ENCODE measurements around the gene UGT1A3. TPM values are rescaled to one million over a fixed set of nuclear protein-coding genes. Genes with fewer than 3 reads are reported as not detected.

The UGT1A3 gene
- total RNA-seq, 4 donors from 2014 or later, result 2.6 to 3.2 (median 2.6) TPM; not detected in 1

- TF ChIP-seq CTCF (IDR thresholded peaks at IDR 0.05) (no peak), EP300 (IDR thresholded peaks at IDR 0.05; ENCODE audit: low read depth) (no peak), POLR2AphosphoS5 (IDR thresholded peaks at IDR 0.05) (no peak), POLR2A (IDR thresholded peaks at IDR 0.05) (no peak)
- intact Hi-C loops (cut with DNase I; ENCODE audit: low total_unique reads), result no loop called here
- H3K9me3 ChIP-seq, result no peaks in the 10 kb centered on the region
- no peak overlapping the region for H3K4me3 ChIP-seq
- H3K27me3 ChIP-seq, result no peaks in the 10 kb centered on the region
- no peak for DNase-seq
- H3K27ac ChIP-seq, result no peak overlapping the region
- peaks cover 0 to 11% (median 6%) of the 10 kb centered on the region in 4 donors for H3K4me1 ChIP-seq
- 69% methylated on average over 3 of the region's 3 CpGs for WGBS, 2 donors (ENCODE audit: low coverage in 1 of 2)
- H3K36me3 ChIP-seq, result no peaks in the 10 kb centered on the region
- in situ Hi-C loops (cut with MboI; ENCODE audit: low pct_ligation_motif_present in 1 of 4, low pct_unique_long_range_greater_than_20kb in 1 of 4, low sequenced_read_pairs in 3 of 4), result loop anchor here in 1 of 4 donors (25.0 kb wide), 1 partner anchor 240 kb away; no protein-coding TSS in a partner anchor
These were observed 26.6 kb upstream of the UGT1A3 start for GRCh38 chr2:233702238-233702637.

GRCh38 chr2:233705911-233706506, 22.8 kb upstream of the UGT1A3 start:
- DNase-seq, result peak; percentile 52
- H3K27me3 ChIP-seq, result no peaks in the 10 kb centered on the region
- H3K36me3 ChIP-seq, result no peaks in the 10 kb centered on the region
- H3K4me3 ChIP-seq, result no peak overlapping the region
- 53 to 67% methylated on average over 3 to 4 of the region's 4 CpGs for WGBS, 2 donors (ENCODE audit: low coverage in 1 of 2)
- TF ChIP-seq CTCF (IDR thresholded peaks at IDR 0.05) (no peak), POLR2A (IDR thresholded peaks at IDR 0.05) (no peak), POLR2AphosphoS5 (IDR thresholded peaks at IDR 0.05) (no peak), EP300 (IDR thresholded peaks at IDR 0.05; ENCODE audit: low read depth) (no peak)
- H3K27ac ChIP-seq, result no peak overlapping the region
- no peaks in the 10 kb centered on the region for H3K9me3 ChIP-seq
- in situ Hi-C loops (cut with MboI; ENCODE audit: low pct_ligation_motif_present in 1 of 4, low pct_unique_long_range_greater_than_20kb in 1 of 4, low sequenced_read_pairs in 3 of 4) (loop anchor here in 1 of 4 donors (25.0 kb wide), 1 partner anchor 244 kb away; no protein-coding TSS in a partner anchor), intact Hi-C loops (cut with DNase I; ENCODE audit: low total_unique reads) (no loop called here)
- H3K4me1 ChIP-seq, result peaks cover 0 to 6% (median 2%) of the 10 kb centered on the region in 4 donors

- DNase-seq, result no peak
- Histone ChIP-seq H3K4me3 (no peak overlapping the region), H3K4me1 (peaks cover 0 to 8% (median 4%) of the 10 kb centered on the region in 4 donors), H3K36me3 (no peaks in the 10 kb centered on the region), H3K27ac (no peak overlapping the region), H3K9me3 (no peaks in the 10 kb centered on the region), H3K27me3 (no peaks in the 10 kb centered on the region)
- 39 to 40% methylated on average over 1 of the region's 1 CpG for WGBS, 2 donors (ENCODE audit: low coverage in 1 of 2)
- no peak for TF ChIP-seq EP300 (IDR thresholded peaks at IDR 0.05; ENCODE audit: low read depth)
- in situ Hi-C loops (cut with MboI; ENCODE audit: low pct_ligation_motif_present in 1 of 4, low pct_unique_long_range_greater_than_20kb in 1 of 4, low sequenced_read_pairs in 3 of 4), result loop anchor here in 1 of 4 donors (25.0 kb wide), 1 partner anchor 244 kb away; no protein-coding TSS in a partner anchor
- intact Hi-C loops (cut with DNase I; ENCODE audit: low total_unique reads), result no loop called here
These were observed 22.1 kb upstream of the UGT1A3 start for GRCh38 chr2:233706720-233707119.

GRCh38 chr2:233707940-233708644, 20.8 kb upstream of the UGT1A3 start:
- Histone ChIP-seq H3K27ac (no peak overlapping the region), H3K4me1 (peaks cover 0 to 8% (median 4%) of the 10 kb centered on the region in 4 donors), H3K9me3 (no peaks in the 10 kb centered on the region), H3K36me3 (no peaks in the 10 kb centered on the region), H3K27me3 (no peaks in the 10 kb centered on the region), H3K4me3 (no peak overlapping the region)
- intact Hi-C loops (cut with DNase I; ENCODE audit: low total_unique reads) (no loop called here), in situ Hi-C loops (cut with MboI; ENCODE audit: low pct_ligation_motif_present in 1 of 4, low pct_unique_long_range_greater_than_20kb in 1 of 4, low sequenced_read_pairs in 3 of 4) (loop anchor here in 1 of 4 donors (25.0 kb wide), 1 partner anchor 246 kb away; no protein-coding TSS in a partner anchor)
- TF ChIP-seq EP300 (IDR thresholded peaks at IDR 0.05; ENCODE audit: low read depth), result no peak
- TF ChIP-seq POLR2AphosphoS5 (IDR thresholded peaks at IDR 0.05), result no peak
- no peak for TF ChIP-seq CTCF (IDR thresholded peaks at IDR 0.05)
- no peak for TF ChIP-seq POLR2A (IDR thresholded peaks at IDR 0.05)
- 73 to 74% methylated on average over 8 to 10 of the region's 10 CpGs for WGBS, 2 donors (ENCODE audit: low coverage in 1 of 2)
- DNase-seq, result no peak
